Fibroblast of peridontal ligament (primary cell): ENCODE results near the gene RFX2.
A peak's percentile ranks its signal among the peaks of the same experiment; 100 is the strongest.
"Not testable (repeated sequence)": the region's sequence is repeated elsewhere in the genome, so short reads cannot be mapped to it uniquely, and the experiment has no call there.

ENCODE experiments used
- DNase-seq: peaks from one replicate; pipeline ENCODE4 v3.0.0-alpha.2; 2010; ENCODE audit errors: extremely low read depth

Gene RFX2

GRCh38 chr19:5990289-5990797, 120.0 kb downstream of the RFX2 start:
- DNase-seq = no peak

GRCh38 chr19:5989388-5990074, 120.8 kb downstream of the RFX2 start:
- DNase-seq = no peak

GRCh38 chr19:5988517-5989387, 121.5 kb downstream of the RFX2 start:
- DNase-seq = no peak

- DNase-seq = peak; percentile 87
These were observed 123.1 kb downstream of the RFX2 start for GRCh38 chr19:5987077-5987818.

GRCh38 chr19:5985837-5986236, 124.5 kb downstream of the RFX2 start:
- DNase-seq = not testable (repeated sequence)

- DNase-seq = peak; percentile 56
These were observed 125.1 kb downstream of the RFX2 start for GRCh38 chr19:5985098-5985783.

- no peak for DNase-seq
These were observed 125.7 kb downstream of the RFX2 start for GRCh38 chr19:5984600-5984999.

- DNase-seq = no peak
These were observed 126.8 kb downstream of the RFX2 start for GRCh38 chr19:5983367-5983955.

- no peak for DNase-seq
These were observed 131.4 kb downstream of the RFX2 start for GRCh38 chr19:5978606-5979552.

GRCh38 chr19:5977785-5978605, 132.3 kb downstream of the RFX2 start, which contains the start of gene RANBP3:
Gene RANBP3, minus strand, starts transcription at chr19:5978140. Its CDS starts 58 bp downstream, at chr19:5978082.
- DNase-seq = peak; percentile 99

- no peak for DNase-seq
These were observed 133.0 kb downstream of the RFX2 start for GRCh38 chr19:5977222-5977784.

- no peak for DNase-seq
These were observed 133.5 kb downstream of the RFX2 start for GRCh38 chr19:5976768-5977167.

GRCh38 chr19:5975388-5975728, 134.9 kb downstream of the RFX2 start:
- no peak for DNase-seq

GRCh38 chr19:5974721-5975387, 135.4 kb downstream of the RFX2 start:
- no peak for DNase-seq

- no peak for DNase-seq
These were observed 136.2 kb downstream of the RFX2 start for GRCh38 chr19:5973867-5974635.

- DNase-seq = no peak
These were observed 136.9 kb downstream of the RFX2 start for GRCh38 chr19:5973376-5973775.

- no peak for DNase-seq
These were observed 138.0 kb downstream of the RFX2 start for GRCh38 chr19:5972355-5972731.
